Cardiac fibroblast (primary cell): Measurements from ENCODE around the gene HEPH.
"Not testable (repeated sequence)": the region's sequence is repeated elsewhere in the genome, so short reads cannot be mapped to it uniquely, and the experiment has no call there.

Experiments
- DNase-seq, 2 donors: peaks; one replicate each; pipeline versions ENCODE4 v3.0.0 to v3.0.0-alpha.2; 2010; ENCODE audit warnings: low read depth in 2 of 2
- H3K4me3 ChIP-seq, 2 donors: replicated peaks in 1 of 2; 1 replicate in 1 of 2; 2 replicates in 1 of 2; pipeline ENCODE4 v1.5.1; 2011; ENCODE audit warnings: low read depth in 2 of 2, low read length in 2 of 2, mild to moderate bottlenecking in 2 of 2, moderate library complexity in 1 of 2
- TF ChIP-seq, protein P1 (sequence below): IDR thresholded peaks from one replicate; pipeline ENCODE4 v1.5.1; 2011; ENCODE audit warnings: low read depth, mild to moderate bottlenecking, low read length, inconsistent platforms

HEPH gene, protein sequence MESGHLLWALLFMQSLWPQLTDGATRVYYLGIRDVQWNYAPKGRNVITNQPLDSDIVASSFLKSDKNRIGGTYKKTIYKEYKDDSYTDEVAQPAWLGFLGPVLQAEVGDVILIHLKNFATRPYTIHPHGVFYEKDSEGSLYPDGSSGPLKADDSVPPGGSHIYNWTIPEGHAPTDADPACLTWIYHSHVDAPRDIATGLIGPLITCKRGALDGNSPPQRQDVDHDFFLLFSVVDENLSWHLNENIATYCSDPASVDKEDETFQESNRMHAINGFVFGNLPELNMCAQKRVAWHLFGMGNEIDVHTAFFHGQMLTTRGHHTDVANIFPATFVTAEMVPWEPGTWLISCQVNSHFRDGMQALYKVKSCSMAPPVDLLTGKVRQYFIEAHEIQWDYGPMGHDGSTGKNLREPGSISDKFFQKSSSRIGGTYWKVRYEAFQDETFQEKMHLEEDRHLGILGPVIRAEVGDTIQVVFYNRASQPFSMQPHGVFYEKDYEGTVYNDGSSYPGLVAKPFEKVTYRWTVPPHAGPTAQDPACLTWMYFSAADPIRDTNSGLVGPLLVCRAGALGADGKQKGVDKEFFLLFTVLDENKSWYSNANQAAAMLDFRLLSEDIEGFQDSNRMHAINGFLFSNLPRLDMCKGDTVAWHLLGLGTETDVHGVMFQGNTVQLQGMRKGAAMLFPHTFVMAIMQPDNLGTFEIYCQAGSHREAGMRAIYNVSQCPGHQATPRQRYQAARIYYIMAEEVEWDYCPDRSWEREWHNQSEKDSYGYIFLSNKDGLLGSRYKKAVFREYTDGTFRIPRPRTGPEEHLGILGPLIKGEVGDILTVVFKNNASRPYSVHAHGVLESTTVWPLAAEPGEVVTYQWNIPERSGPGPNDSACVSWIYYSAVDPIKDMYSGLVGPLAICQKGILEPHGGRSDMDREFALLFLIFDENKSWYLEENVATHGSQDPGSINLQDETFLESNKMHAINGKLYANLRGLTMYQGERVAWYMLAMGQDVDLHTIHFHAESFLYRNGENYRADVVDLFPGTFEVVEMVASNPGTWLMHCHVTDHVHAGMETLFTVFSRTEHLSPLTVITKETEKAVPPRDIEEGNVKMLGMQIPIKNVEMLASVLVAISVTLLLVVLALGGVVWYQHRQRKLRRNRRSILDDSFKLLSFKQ

DNA sequence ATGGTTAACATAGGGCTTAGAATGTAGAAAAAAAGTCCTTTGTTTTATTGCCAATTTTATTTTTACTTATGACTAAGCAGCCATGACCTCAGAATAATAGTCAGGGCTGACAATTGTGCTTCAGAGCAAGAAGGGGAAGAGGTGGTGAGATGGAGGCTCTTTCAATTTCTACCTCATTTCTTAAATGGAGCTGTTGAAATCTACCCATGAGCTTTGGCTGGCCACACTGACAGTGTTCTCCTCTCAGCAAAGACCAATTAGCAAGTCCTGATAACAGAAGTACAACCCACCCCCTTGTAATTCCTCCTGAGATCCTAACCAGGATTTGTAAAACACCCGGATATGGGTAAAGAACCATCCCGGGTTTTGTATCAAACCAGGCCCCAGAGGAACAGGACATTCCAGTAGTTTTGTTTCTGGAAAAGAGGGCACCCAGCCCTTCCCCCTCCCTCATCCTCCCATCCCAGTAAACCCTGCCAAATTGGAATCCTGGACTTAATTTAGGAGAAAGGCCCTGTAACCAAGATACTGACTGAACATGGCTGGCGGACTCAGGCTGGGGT lies at the start of gene HEPH:
Gene HEPH, plus strand, starts transcription at position 399 of the 563 bp plus-strand sequence. CDS start 6,324 bp downstream, outside the sequence.
- H3K4me3 ChIP-seq, result peak within 1 kb of the TSS; percentile 29 to 34
- TF ChIP-seq, protein P1, sequence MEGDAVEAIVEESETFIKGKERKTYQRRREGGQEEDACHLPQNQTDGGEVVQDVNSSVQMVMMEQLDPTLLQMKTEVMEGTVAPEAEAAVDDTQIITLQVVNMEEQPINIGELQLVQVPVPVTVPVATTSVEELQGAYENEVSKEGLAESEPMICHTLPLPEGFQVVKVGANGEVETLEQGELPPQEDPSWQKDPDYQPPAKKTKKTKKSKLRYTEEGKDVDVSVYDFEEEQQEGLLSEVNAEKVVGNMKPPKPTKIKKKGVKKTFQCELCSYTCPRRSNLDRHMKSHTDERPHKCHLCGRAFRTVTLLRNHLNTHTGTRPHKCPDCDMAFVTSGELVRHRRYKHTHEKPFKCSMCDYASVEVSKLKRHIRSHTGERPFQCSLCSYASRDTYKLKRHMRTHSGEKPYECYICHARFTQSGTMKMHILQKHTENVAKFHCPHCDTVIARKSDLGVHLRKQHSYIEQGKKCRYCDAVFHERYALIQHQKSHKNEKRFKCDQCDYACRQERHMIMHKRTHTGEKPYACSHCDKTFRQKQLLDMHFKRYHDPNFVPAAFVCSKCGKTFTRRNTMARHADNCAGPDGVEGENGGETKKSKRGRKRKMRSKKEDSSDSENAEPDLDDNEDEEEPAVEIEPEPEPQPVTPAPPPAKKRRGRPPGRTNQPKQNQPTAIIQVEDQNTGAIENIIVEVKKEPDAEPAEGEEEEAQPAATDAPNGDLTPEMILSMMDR, result no peak
- peak; percentile 52 to 64 for DNase-seq

DNA sequence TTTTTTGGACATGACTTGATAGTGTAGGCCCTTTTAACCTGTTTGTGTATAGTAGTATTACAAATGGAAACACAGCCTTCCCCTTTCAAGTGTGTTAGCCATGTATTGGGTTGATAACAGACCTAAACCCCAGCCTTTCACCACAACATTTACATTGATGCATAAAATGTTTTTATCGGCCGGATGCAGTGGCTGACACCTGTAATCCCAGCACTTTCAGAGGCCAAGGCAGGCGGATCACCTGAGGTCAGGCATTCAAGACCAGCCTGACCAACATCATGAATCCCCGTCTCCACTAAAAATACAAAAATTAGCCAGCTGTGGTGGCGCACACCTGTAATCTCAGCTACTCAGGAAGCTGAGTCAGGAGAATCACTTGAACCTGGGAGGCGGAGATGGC lies 45.3 kb upstream of the HEPH start:
- H3K4me3 ChIP-seq, DNase-seq: not testable (repeated sequence)

DNA sequence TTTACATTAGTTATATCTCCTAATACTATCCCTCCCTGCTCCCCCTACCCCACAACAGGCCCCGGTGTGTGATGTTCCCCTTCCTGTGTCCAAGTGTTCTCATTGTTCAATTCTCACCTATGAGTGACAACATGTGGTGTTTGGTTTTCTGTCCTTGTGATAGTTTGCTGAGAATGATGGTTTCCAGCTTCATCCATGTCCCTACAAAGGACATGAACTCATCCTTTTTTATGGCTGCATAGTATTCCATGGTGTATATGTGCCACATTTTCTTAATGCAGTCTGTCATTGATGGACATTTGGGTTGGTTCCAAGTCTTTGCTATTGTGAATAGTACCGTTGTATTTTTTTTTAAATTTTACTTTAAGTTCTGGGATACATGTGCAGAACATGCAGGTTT lies 42.7 kb upstream of the HEPH start:
- not testable (repeated sequence) for DNase-seq, H3K4me3 ChIP-seq

DNA sequence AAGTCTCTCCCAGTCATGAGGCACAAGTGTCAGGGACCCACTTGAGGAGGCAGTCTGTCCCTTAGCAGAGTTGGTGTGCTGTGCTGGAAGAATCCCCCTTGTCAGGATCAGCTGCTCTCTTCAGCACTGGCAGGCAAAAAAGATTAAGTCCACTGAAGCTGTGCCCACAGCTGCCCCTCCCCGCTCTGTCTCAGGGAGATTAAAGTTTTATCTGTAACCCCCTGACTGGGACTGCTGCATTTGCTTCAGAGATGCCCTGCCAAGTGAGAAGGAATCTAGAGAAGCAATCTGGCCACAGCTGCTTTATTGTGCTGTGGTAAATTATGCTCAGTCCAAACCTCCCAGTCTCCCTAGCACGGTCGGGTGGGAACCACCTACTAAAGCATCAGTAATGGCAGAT lies 37.4 kb upstream of the HEPH start:
- DNase-seq, result no peak

DNA sequence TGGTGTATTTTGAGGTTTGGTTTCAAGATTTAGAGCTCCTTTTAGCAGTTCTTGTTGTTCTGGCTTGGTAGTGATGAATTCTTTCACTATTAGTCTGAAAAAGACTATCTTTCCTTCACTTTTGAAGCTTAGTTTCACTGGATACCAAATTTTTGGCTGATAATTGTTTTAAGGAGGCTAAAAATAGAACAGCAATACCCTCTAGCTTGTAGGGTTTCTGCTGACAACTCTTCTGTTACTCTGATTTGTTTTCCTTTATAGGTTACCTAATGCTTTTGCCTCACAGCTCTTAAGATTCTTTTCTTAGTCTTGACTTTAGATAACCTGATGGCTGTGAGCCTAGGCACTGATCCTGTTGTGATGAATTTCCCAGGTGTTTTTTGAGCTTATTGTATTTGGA lies 33.6 kb upstream of the HEPH start:
- TF ChIP-seq, protein P1, result no peak
- H3K4me3 ChIP-seq, result no peak overlapping the region
- DNase-seq, result no peak

More for the DNA sequence above, 37.4 kb upstream of the HEPH start:
- TF ChIP-seq, protein P1, result no peak
- H3K4me3 ChIP-seq, result no peak overlapping the region

DNA sequence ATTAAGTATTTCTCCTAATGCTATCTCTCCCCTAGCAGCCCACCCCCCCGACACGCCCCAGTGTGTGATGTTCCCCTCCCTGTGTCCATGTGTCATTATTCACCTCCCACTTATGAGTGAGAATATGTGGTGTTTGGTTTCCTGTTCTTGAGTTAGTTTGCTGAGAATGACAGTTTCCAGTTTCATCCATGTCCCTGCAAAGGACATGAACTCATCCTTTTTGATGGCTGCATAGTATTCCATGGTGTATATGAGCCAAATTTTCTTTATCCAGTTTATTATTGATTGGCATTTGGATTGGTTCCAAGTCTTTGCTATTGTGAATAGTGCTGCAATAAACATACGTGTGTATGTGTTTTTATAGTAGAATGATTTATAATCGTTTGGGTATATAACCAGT lies 28.8 kb upstream of the HEPH start:
- DNase-seq, H3K4me3 ChIP-seq: not testable (repeated sequence)

DNA sequence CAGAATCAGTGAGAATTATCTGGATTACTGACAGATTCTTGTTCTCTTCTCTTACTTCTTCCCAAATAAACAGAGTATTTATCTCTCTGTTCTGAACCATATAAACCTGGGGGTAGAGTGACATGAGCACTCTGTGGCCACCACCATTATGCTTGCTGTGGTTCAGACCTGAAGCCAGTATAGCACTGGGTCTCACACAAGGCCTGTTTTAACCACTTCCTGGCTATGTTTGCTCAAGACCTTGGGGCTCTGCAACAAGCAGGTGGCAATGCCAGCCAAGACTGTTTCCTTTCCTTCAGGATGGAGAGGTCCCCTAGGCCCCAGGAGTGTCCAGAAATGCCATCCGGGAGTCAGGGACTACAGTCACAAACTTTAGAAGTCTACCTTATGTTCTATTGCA lies 21.7 kb upstream of the HEPH start:
- no peak for DNase-seq

More for the DNA sequence above, 21.7 kb upstream of the HEPH start:
- TF ChIP-seq, protein P1, result no peak
- no peak overlapping the region for H3K4me3 ChIP-seq
